Stimulated activated CD8-positive, alpha-beta memory T cell treated with anti-CD3 and anti-CD28 coated beads, Interleukin-15, amount 100 ng/mL, for 1 hour (primary cell): ENCODE data around the gene TUBB8B.
"Not testable (repeated sequence)": the region's sequence is repeated elsewhere in the genome, so short reads cannot be mapped to it uniquely, and the experiment has no call there.

ENCODE experiments used
- DNase-seq: peaks from one replicate; pipeline ENCODE4 v3.0.0-alpha.2; 2020; ENCODE audit warnings: low read depth

TUBB8B gene

GRCh38 chr18:12773-13172 is 36.6 kb downstream of the TUBB8B start:
- not testable (repeated sequence) for DNase-seq

- not testable (repeated sequence) for DNase-seq
Measured at GRCh38 chr18:11383-12274, 37.8 kb downstream of the TUBB8B start.

DNA sequence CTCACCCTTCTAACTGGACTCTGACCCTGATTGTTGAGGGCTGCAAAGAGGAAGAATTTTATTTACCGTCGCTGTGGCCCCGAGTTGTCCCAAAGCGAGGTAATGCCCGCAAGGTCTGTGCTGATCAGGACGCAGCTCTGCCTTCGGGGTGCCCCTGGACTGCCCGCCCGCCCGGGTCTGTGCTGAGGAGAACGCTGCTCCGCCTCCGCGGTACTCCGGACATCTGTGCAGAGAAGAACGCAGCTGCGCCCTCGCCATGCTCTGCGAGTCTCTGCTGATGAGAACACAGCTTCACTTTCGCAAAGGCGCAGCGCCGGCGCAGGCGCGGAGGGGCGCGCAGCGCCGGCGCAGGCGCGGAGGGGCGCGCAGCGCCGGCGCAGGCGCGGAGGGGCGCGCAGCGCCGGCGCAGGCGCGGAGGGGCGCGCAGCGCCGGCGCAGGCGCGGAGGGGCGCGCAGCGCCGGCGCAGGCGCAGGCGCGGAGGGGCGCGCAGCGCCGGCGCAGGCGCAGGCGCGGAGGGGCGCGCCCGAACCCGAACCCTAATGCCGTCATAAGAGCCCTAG is 38.7 kb downstream of the TUBB8B start:
- not testable (repeated sequence) for DNase-seq

- DNase-seq = not testable (repeated sequence)
Measured at GRCh38 chr18:9937-10336, 39.5 kb downstream of the TUBB8B start.
